Activated B cell treated with CpG ODN at 0.5 μM for 24 hours (primary cell): ENCODE data around the gene ADAMTSL1. TPM values are rescaled to one million over a fixed set of nuclear protein-coding genes. Genes with fewer than 3 reads are reported as not detected.

ENCODE experiments used
- ATAC-seq: fragments of 200-7000 bp; cut with Tn5 transposase; one replicate; pipeline ENCODE4 v1.10.0; 2021; ENCODE audit warnings: low read depth, mild to moderate bottlenecking, moderate library complexity
- CTCF ChIA-PET: fragments of 350-600 bp; sonication (Branson Sonifier 250); formaldehyde crosslinking; loops from one replicate; lab custom pipeline; 2021; ENCODE audit warnings: antibody characterized with exemption; lab: Charles Lee
- POLR2A ChIA-PET: fragments of 350-600 bp; sonication (Branson Sonifier 250); formaldehyde crosslinking; loops from one replicate; lab custom pipeline; 2021; ENCODE audit warnings: antibody characterized with exemption; lab: Charles Lee
- DNase-seq: peaks from one replicate; pipeline ENCODE4 v3.0.0; 2022
- H3K27ac Mint-ChIP-seq: one replicate; pipeline ENCODE4 v1.8.0; 2020; ENCODE audit warnings: mixed read lengths
- H3K27me3 Mint-ChIP-seq: one replicate; pipeline ENCODE4 v1.8.0; 2021; ENCODE audit warnings: mixed read lengths
- H3K36me3 Mint-ChIP-seq: one replicate; pipeline ENCODE4 v1.8.0; 2021; ENCODE audit warnings: low read depth, mixed read lengths
- H3K4me1 Mint-ChIP-seq: one replicate; pipeline ENCODE4 v1.8.0; 2021; ENCODE audit warnings: mixed read lengths
- H3K4me3 Mint-ChIP-seq: one replicate; pipeline ENCODE4 v1.8.0; 2020; ENCODE audit warnings: mild to moderate bottlenecking, mixed read lengths
- H3K9me3 Mint-ChIP-seq: one replicate; pipeline ENCODE4 v1.8.0; 2020; ENCODE audit warnings: mixed read lengths
- CTCF ChIP-seq: fragments of 200-600 bp; IDR thresholded peaks from one replicate; pipeline ENCODE4 v1.8.0; 2022; ENCODE audit warnings: antibody characterized with exemption, mild to moderate bottlenecking
- intact Hi-C: fragments of 100-400 bp; cut with micrococcal nuclease; formaldehyde crosslinking; loops from one replicate; pipeline ENCODE4 v1.15.1; 2024
- total RNA-seq: library from RNA; stranded (reverse); gene quantifications from 2 replicates; pipeline ENCODE4 v1.2.3, GENCODE V29; 2022

The ADAMTSL1 gene
- total RNA-seq, result not detected in 2 replicates

GRCh38 chr9:18473652-18474279 lies at the start of gene ADAMTSL1:
Gene ADAMTSL1, plus strand, starts transcription at chr9:18474153. Its CDS starts 80 bp downstream, at chr9:18474233.
- ATAC-seq, result no peak
- DNase-seq, result no peak
- Mint-ChIP-seq H3K27me3 (peaks cover 2% of the 10 kb centered on the region), H3K4me1 (no peaks in the 10 kb centered on the region), H3K36me3 (no peaks in the 10 kb centered on the region), H3K9me3 (no peaks in the 10 kb centered on the region), H3K4me3 (no peak within 1 kb of the TSS), H3K27ac (no peak within 1 kb of the TSS)
- ChIA-PET POLR2A (no interaction called here), CTCF (no interaction called here)
- no peak for TF ChIP-seq CTCF
- intact Hi-C loops, result no loop called here

- DNase-seq (no peak), ATAC-seq (no peak)
- no peak for TF ChIP-seq CTCF
- Mint-ChIP-seq H3K4me3 (no peak overlapping the region), H3K27ac (no peak overlapping the region), H3K27me3 (no peaks in the 10 kb centered on the region), H3K4me1 (no peaks in the 10 kb centered on the region), H3K36me3 (no peaks in the 10 kb centered on the region), H3K9me3 (no peaks in the 10 kb centered on the region)
- ChIA-PET CTCF (no interaction called here), POLR2A (no interaction called here)
- intact Hi-C loops, result no loop called here
These were observed 46.3 kb upstream of the ADAMTSL1 start for GRCh38 chr9:18427691-18428090.

GRCh38 chr9:18428661-18429060 lies 45.3 kb upstream of the ADAMTSL1 start:
- ChIA-PET CTCF (no interaction called here), POLR2A (interaction anchor here (0.6 kb wide), 1 partner anchor 36 kb away, joined by 5 read pairs; no protein-coding TSS in a partner anchor)
- H3K27me3 Mint-ChIP-seq, result no peaks in the 10 kb centered on the region

GRCh38 chr9:18429070-18429469 lies 44.9 kb upstream of the ADAMTSL1 start:
- TF ChIP-seq CTCF, result no peak
- Mint-ChIP-seq H3K4me3 (no peak overlapping the region), H3K27me3 (no peaks in the 10 kb centered on the region), H3K9me3 (no peaks in the 10 kb centered on the region), H3K36me3 (no peaks in the 10 kb centered on the region), H3K4me1 (no peaks in the 10 kb centered on the region), H3K27ac (no peak overlapping the region)
- intact Hi-C loops, result no loop called here
- DNase-seq (no peak), ATAC-seq (no peak)
- CTCF ChIA-PET, result no interaction called here
- POLR2A ChIA-PET, result no interaction called here

More at GRCh38 chr9:18428661-18429060, 45.3 kb upstream of the ADAMTSL1 start:
- Mint-ChIP-seq H3K9me3 (no peaks in the 10 kb centered on the region), H3K4me3 (no peak overlapping the region), H3K27ac (no peak overlapping the region), H3K36me3 (no peaks in the 10 kb centered on the region), H3K4me1 (no peaks in the 10 kb centered on the region)
- TF ChIP-seq CTCF, result no peak
- DNase-seq (no peak), ATAC-seq (no peak)
- intact Hi-C loops, result no loop called here

- intact Hi-C loops, result no loop called here
- no peaks in the 10 kb centered on the region for H3K36me3 Mint-ChIP-seq
These were observed 40.3 kb upstream of the ADAMTSL1 start for GRCh38 chr9:18433620-18434019.

More at GRCh38 chr9:18433620-18434019, 40.3 kb upstream of the ADAMTSL1 start:
- ChIA-PET POLR2A (no interaction called here), CTCF (interaction anchor here (1.2 kb wide), 1 partner anchor 9 kb away, joined by 5 read pairs; no protein-coding TSS in a partner anchor)
- ATAC-seq, result no peak
- no peak for DNase-seq
- Mint-ChIP-seq H3K4me3 (no peak overlapping the region), H3K9me3 (no peaks in the 10 kb centered on the region), H3K4me1 (no peaks in the 10 kb centered on the region), H3K27me3 (peaks cover 7% of the 10 kb centered on the region), H3K27ac (no peak overlapping the region)
- no peak for TF ChIP-seq CTCF
